ENCODE data around the gene ALMS1. TPM values are rescaled to one million over a fixed set of nuclear protein-coding genes. Genes with fewer than 3 reads are reported as not detected.

The ALMS1 gene
- polyA plus RNA-seq, 1 donor (not counting 4 experiments of a cell fraction or from before 2014, with no cell fraction given), result 4.4 TPM

- H2AFZ ChIP-seq (ENCODE audit: control insufficient read depth, low read length), result no peak overlapping the region
- H3K27ac ChIP-seq (ENCODE audit: control insufficient read depth, insufficient read depth, low read length), result no peak overlapping the region
- H3K4me2 ChIP-seq (ENCODE audit: control insufficient read depth, extremely low read depth, insufficient read depth, low read depth, low read length), result no peak overlapping the region
- H3K27me3 ChIP-seq (ENCODE audit: control insufficient read depth, extremely low read depth, insufficient read depth, low read length), result no peaks in the 10 kb centered on the region
- FAIRE-seq (no peak), DNase-seq (ENCODE audit: low read depth, low spot score) (no peak)
- dilution Hi-C loops (cut with MboI; ENCODE audit: extremely low pct_ligation_motif_present, low sequenced_read_pairs), result no loop called here
- H3K4me1 ChIP-seq (ENCODE audit: control insufficient read depth, extremely low read depth, insufficient read depth, low read length), result no peaks in the 10 kb centered on the region
- TF ChIP-seq CTCF (optimal IDR thresholded peaks at IDR 0.05 in 1 of 3, IDR thresholded peaks at IDR 0.05 in 1 of 3, conservative IDR thresholded peaks at IDR 0.05 in 1 of 3; ENCODE audit: extremely low read depth in 1 of 3, insufficient read depth in 2 of 3, low read length in 3 of 3), result no peak
- TF ChIP-seq EZH2 (IDR thresholded peaks at IDR 0.05; ENCODE audit: low read length), result no peak
- no peaks in the 10 kb centered on the region for H3K9me1 ChIP-seq (ENCODE audit: control insufficient read depth, extremely low read depth, insufficient read depth, low read length)
- no peaks in the 10 kb centered on the region for H3K79me2 ChIP-seq (ENCODE audit: control insufficient read depth, insufficient read depth, low read length)
- no peaks in the 10 kb centered on the region for H4K20me1 ChIP-seq (ENCODE audit: control insufficient read depth, extremely low read depth, insufficient read depth, low read length)
- H3K36me3 ChIP-seq (ENCODE audit: control insufficient read depth in 2 of 2, extremely low read depth in 1 of 2, insufficient read depth in 2 of 2, low read length in 2 of 2), result peaks cover 0 to 8% of the 10 kb centered on the region in 2 experiments
- H3K9ac ChIP-seq (ENCODE audit: control insufficient read depth, extremely low read depth, insufficient read depth, low read length), result no peak overlapping the region
- H3K4me3 ChIP-seq (ENCODE audit: control insufficient read depth in 2 of 3, extremely low read depth in 1 of 3, insufficient read depth in 2 of 3, low read depth in 1 of 3, low read length in 3 of 3), result no peak overlapping the region
- H3K9me3 ChIP-seq (ENCODE audit: control insufficient read depth, low read depth, low read length), result no peaks in the 10 kb centered on the region
Observed at GRCh38 chr2:73488079-73488478, 102.4 kb downstream of the ALMS1 start.

- H3K9me1 ChIP-seq (ENCODE audit: control insufficient read depth, extremely low read depth, insufficient read depth, low read length), result no peaks in the 10 kb centered on the region
- H3K27me3 ChIP-seq (ENCODE audit: control insufficient read depth, extremely low read depth, insufficient read depth, low read length), result no peaks in the 10 kb centered on the region
- dilution Hi-C loops (cut with MboI; ENCODE audit: extremely low pct_ligation_motif_present, low sequenced_read_pairs), result no loop called here
Observed at GRCh38 chr2:73489053-73489452, 103.4 kb downstream of the ALMS1 start.

More at GRCh38 chr2:73489053-73489452, 103.4 kb downstream of the ALMS1 start:
- Histone ChIP-seq H3K9ac (ENCODE audit: control insufficient read depth, extremely low read depth, insufficient read depth, low read length) (no peak overlapping the region), H3K36me3 (ENCODE audit: control insufficient read depth in 2 of 2, extremely low read depth in 1 of 2, insufficient read depth in 2 of 2, low read length in 2 of 2) (peaks cover 0 to 8% of the 10 kb centered on the region in 2 experiments), H3K4me3 (ENCODE audit: control insufficient read depth in 2 of 3, extremely low read depth in 1 of 3, insufficient read depth in 2 of 3, low read depth in 1 of 3, low read length in 3 of 3) (no peak overlapping the region), H2AFZ (ENCODE audit: control insufficient read depth, low read length) (no peak overlapping the region), H3K4me1 (ENCODE audit: control insufficient read depth, extremely low read depth, insufficient read depth, low read length) (peaks cover 3% of the 10 kb centered on the region), H3K79me2 (ENCODE audit: control insufficient read depth, insufficient read depth, low read length) (no peaks in the 10 kb centered on the region), H3K4me2 (ENCODE audit: control insufficient read depth, extremely low read depth, insufficient read depth, low read depth, low read length) (no peak overlapping the region), H3K27ac (ENCODE audit: control insufficient read depth, insufficient read depth, low read length) (no peak overlapping the region), H3K9me3 (ENCODE audit: control insufficient read depth, low read depth, low read length) (no peaks in the 10 kb centered on the region), H4K20me1 (ENCODE audit: control insufficient read depth, extremely low read depth, insufficient read depth, low read length) (no peaks in the 10 kb centered on the region)
- DNase-seq (ENCODE audit: low read depth, low spot score) (no peak), FAIRE-seq (no peak)
- TF ChIP-seq CTCF (optimal IDR thresholded peaks at IDR 0.05 in 1 of 3, IDR thresholded peaks at IDR 0.05 in 1 of 3, conservative IDR thresholded peaks at IDR 0.05 in 1 of 3; ENCODE audit: extremely low read depth in 1 of 3, insufficient read depth in 2 of 3, low read length in 3 of 3) (no peak), EZH2 (IDR thresholded peaks at IDR 0.05; ENCODE audit: low read length) (no peak)

Measured in keratinocyte (primary cell).